B cell (primary cell): ENCODE measurements around the gene KRTAP2-2. TPM values are rescaled to one million over a fixed set of nuclear protein-coding genes. Genes with fewer than 3 reads are reported as not detected.

Source experiments
- ATAC-seq: fragments of 200-7000 bp; cut with Tn5 transposase; one replicate; pipeline ENCODE4 v1.10.0; 2021; ENCODE audit warnings: low read depth, mild to moderate bottlenecking, moderate number of reproducible peaks, moderate library complexity
- CTCF ChIA-PET: fragments of 350-600 bp; sonication (Branson Sonifier 250); formaldehyde crosslinking; loops from one replicate; lab custom pipeline; 2021; ENCODE audit warnings: antibody characterized with exemption, inconsistent platforms; lab: Charles Lee
- POLR2A ChIA-PET: fragments of 350-600 bp; sonication (Branson Sonifier 250); formaldehyde crosslinking; loops from one replicate; lab custom pipeline; 2021; ENCODE audit warnings: antibody characterized with exemption; lab: Charles Lee
- DNase-seq: peaks from one replicate; pipeline ENCODE4 v3.0.0; 2013
- H2AFZ ChIP-seq: 2 replicates; pipeline ENCODE4 v1.6.1; 2012; ENCODE audit warnings: mild to moderate bottlenecking, low read depth, low read length; ENCODE audit not compliant: insufficient read depth, poor library complexity, severe bottlenecking
- H3K27ac ChIP-seq, 2 donors: 1 replicate in 1 of 2; 2 replicates in 1 of 2; pipeline ENCODE4 v1.5.1; 2012 to 2013; ENCODE audit warnings: low read length in 2 of 2, mild to moderate bottlenecking in 2 of 2, moderate library complexity in 1 of 2
- H3K27me3 ChIP-seq, 4 experiments: fragments of 200-600 bp in 1 of 4; sonication (generic) in 1 of 4; replicated peaks in 1 of 4; 1 replicate in 2 of 4; 2 replicates in 2 of 4; pipeline versions ENCODE4 v1.6.1 to v1.7.0; 2013 to 2016; ENCODE audit warnings: low read length in 3 of 4, mild to moderate bottlenecking in 2 of 4, mixed read lengths in 1 of 4, moderate library complexity in 1 of 4; ENCODE audit not compliant: insufficient read depth in 4 of 4, control insufficient read depth in 3 of 4; ENCODE audit errors: control extremely low read depth in 1 of 4
- H3K36me3 ChIP-seq, 2 experiments: replicated peaks in 1 of 2; 1 replicate in 1 of 2; 2 replicates in 1 of 2; pipeline versions ENCODE4 v1.6.1 to v1.7.1; 2013; ENCODE audit warnings: low read length in 1 of 2; ENCODE audit not compliant: insufficient read depth in 2 of 2, control insufficient read depth in 1 of 2; ENCODE audit errors: control extremely low read depth in 1 of 2, extremely low read depth in 1 of 2
- H3K4me1 ChIP-seq, 2 donors: fragments of 200-600 bp in 1 of 2; sonication (generic) in 1 of 2; 1 replicate in 1 of 2; 2 replicates in 1 of 2; pipeline versions ENCODE4 v1.5.1 to v1.6.1; 2013 to 2017; ENCODE audit warnings: low read length in 2 of 2; ENCODE audit not compliant: control insufficient read depth in 2 of 2, insufficient read depth in 2 of 2
- H3K4me2 ChIP-seq: replicated peaks from 2 replicates; pipeline ENCODE3; 2012; ENCODE audit warnings: mild to moderate bottlenecking, low read depth, low read length; ENCODE audit not compliant: poor library complexity, severe bottlenecking
- H3K4me3 ChIP-seq, 5 experiments: fragments of 200-600 bp in 1 of 5; sonication (generic) in 1 of 5; 1 replicate in 3 of 5; 2 replicates in 2 of 5; pipeline versions ENCODE4 v1.5.1 to v1.7.0; 2011 to 2016; ENCODE audit warnings: low read length in 4 of 5, mild to moderate bottlenecking in 4 of 5, low read depth in 2 of 5, control low read depth in 1 of 5, moderate library complexity in 1 of 5; ENCODE audit not compliant: insufficient read depth in 1 of 5; ENCODE audit errors: control extremely low read depth in 1 of 5, extremely low read depth in 1 of 5
- H3K79me2 ChIP-seq: fragments of 200-600 bp; sonication (generic); one replicate; pipeline ENCODE4 v1.6.0; 2016; ENCODE audit warnings: low read length; ENCODE audit not compliant: control insufficient read depth, insufficient read depth
- H3K9ac ChIP-seq: fragments of 200-600 bp; sonication (generic); 2 replicates; pipeline ENCODE4 v1.6.1; 2017; ENCODE audit warnings: mild to moderate bottlenecking, low read length, moderate library complexity
- H3K9me3 ChIP-seq, 3 donors: one replicate each; pipeline versions ENCODE4 v1.6.1 to v1.7.1; 2013; ENCODE audit warnings: low read length in 2 of 3; ENCODE audit not compliant: control insufficient read depth in 2 of 3, insufficient read depth in 1 of 3; ENCODE audit errors: control extremely low read depth in 1 of 3
- H4K20me1 ChIP-seq: 2 replicates; pipeline ENCODE4 v1.6.0; 2012; ENCODE audit warnings: mild to moderate bottlenecking, low read length; ENCODE audit not compliant: insufficient read depth, control insufficient read depth, poor library complexity, severe bottlenecking
- H3K27ac Mint-ChIP-seq: one replicate; pipeline ENCODE4 v1.8.0; 2021; ENCODE audit warnings: mixed read lengths
- H3K27me3 Mint-ChIP-seq: one replicate; pipeline ENCODE4 v1.8.0; 2021; ENCODE audit warnings: mixed read lengths
- H3K4me1 Mint-ChIP-seq: one replicate; pipeline ENCODE4 v1.8.0; 2021; ENCODE audit warnings: mixed read lengths
- H3K4me3 Mint-ChIP-seq: one replicate; pipeline ENCODE4 v1.8.0; 2021; ENCODE audit warnings: mixed read lengths
- H3K9me3 Mint-ChIP-seq: one replicate; pipeline ENCODE4 v1.8.0; 2022; ENCODE audit warnings: mixed read lengths; ENCODE audit not compliant: insufficient read depth
- CTCF ChIP-seq: fragments of 200-600 bp; IDR thresholded peaks from one replicate; pipeline ENCODE4 v1.8.0; 2022; ENCODE audit warnings: antibody characterized with exemption, mild to moderate bottlenecking
- EZH2 ChIP-seq: IDR thresholded peaks from 2 replicates; pipeline ENCODE4 v1.6.1; 2012; ENCODE audit warnings: borderline replicate concordance, low read depth, mild to moderate bottlenecking, moderate library complexity, low read length; ENCODE audit not compliant: insufficient read depth, poor library complexity, severe bottlenecking
- WGBS: methylation state at CpG from one replicate; pipeline ENCODE4 v1.1.5; 2013; ENCODE audit warnings: missing lambda C conversion rate; ENCODE audit not compliant: insufficient coverage; 5-methylcytosine and 5-hydroxymethylcytosine counted together
- intact Hi-C: fragments of 100-400 bp; cut with micrococcal nuclease; formaldehyde crosslinking; loops from one replicate; pipeline ENCODE4 v1.10.0; 2022
- polyA plus RNA-seq: library from polyadenylated mRNA; depleted of rRNA; stranded (reverse); fragments of >200 nt; gene quantifications from 2 replicates; pipeline ENCODE4 v1.2.3, GENCODE V29; 2012
- total RNA-seq, 2 donors: library from RNA; stranded (reverse); fragments of 120-200 nt in 1 of 2; gene quantifications; 1 replicate in 1 of 2; 2 replicates in 1 of 2; pipeline versions ENCODE4 v1.2.3 to v1.2.4, GENCODE V29; 2013 to 2022

KRTAP2-2 gene
- total and polyA plus RNA-seq, 2 donors (not counting 1 experiment from before 2014, with no cell fraction given), result not detected

- peaks cover 28% of the 10 kb centered on the region for H3K27me3 Mint-ChIP-seq
- no CpG with 5 or more reads among the region's 4 CpGs for WGBS
Observed at GRCh38 chr17:41082626-41083025, 27.6 kb upstream of the KRTAP2-2 start.

GRCh38 chr17:41076788-41077187, 21.8 kb upstream of the KRTAP2-2 start:
- no peak overlapping the region for H3K27ac Mint-ChIP-seq

More at GRCh38 chr17:41082626-41083025, 27.6 kb upstream of the KRTAP2-2 start:
- H3K4me3 Mint-ChIP-seq, result no peak overlapping the region
- Histone ChIP-seq H3K27ac (no peak overlapping the region), H3K4me3 (no peak overlapping the region), H3K9me3 (no peaks in the 10 kb centered on the region), H2AFZ (no peak overlapping the region), H3K27me3 (no peaks in the 10 kb centered on the region), H3K9ac (no peak overlapping the region), H3K79me2 (no peaks in the 10 kb centered on the region), H3K4me1 (no peaks in the 10 kb centered on the region), H3K4me2 (no peak overlapping the region), H3K36me3 (no peaks in the 10 kb centered on the region), H4K20me1 (no peaks in the 10 kb centered on the region)
- H3K9me3 Mint-ChIP-seq, result no peaks in the 10 kb centered on the region
- DNase-seq (no peak), ATAC-seq (no peak)
- no peaks in the 10 kb centered on the region for H3K4me1 Mint-ChIP-seq
- no peak for TF ChIP-seq EZH2
- TF ChIP-seq CTCF, result no peak
- no peak overlapping the region for H3K27ac Mint-ChIP-seq
- intact Hi-C loops, result no loop called here
- POLR2A ChIA-PET, result no interaction called here
- CTCF ChIA-PET, result no interaction called here

More at GRCh38 chr17:41076788-41077187, 21.8 kb upstream of the KRTAP2-2 start:
- Histone ChIP-seq H3K79me2 (no peaks in the 10 kb centered on the region), H3K9me3 (no peaks in the 10 kb centered on the region), H3K27me3 (peaks cover 0 to 3% (median 0%) of the 10 kb centered on the region in 4 experiments), H3K4me3 (no peak overlapping the region), H3K36me3 (no peaks in the 10 kb centered on the region), H3K4me1 (no peaks in the 10 kb centered on the region), H3K9ac (no peak overlapping the region), H3K4me2 (no peak overlapping the region), H4K20me1 (no peaks in the 10 kb centered on the region), H2AFZ (no peak overlapping the region), H3K27ac (no peak overlapping the region)
- Mint-ChIP-seq H3K27me3 (peaks cover 27% of the 10 kb centered on the region), H3K9me3 (no peaks in the 10 kb centered on the region), H3K4me1 (no peaks in the 10 kb centered on the region), H3K4me3 (no peak overlapping the region)
- CTCF ChIA-PET, result no interaction called here
- POLR2A ChIA-PET, result no interaction called here
- no peak for ATAC-seq
- TF ChIP-seq CTCF (no peak), EZH2 (no peak)
- intact Hi-C loops, result no loop called here
- no peak for DNase-seq
